Activated CD4-positive, alpha-beta T cell treated with anti-CD3 and anti-CD28 coated beads for 1 hour (primary cell): ENCODE measurements around the gene DCAF10.
"Not testable (repeated sequence)": the region's sequence is repeated elsewhere in the genome, so short reads cannot be mapped to it uniquely, and the experiment has no call there.

Experiments
- DNase-seq: peaks from one replicate; pipeline ENCODE4 v3.0.0-alpha.2; 2020

The DCAF10 gene

DNA sequence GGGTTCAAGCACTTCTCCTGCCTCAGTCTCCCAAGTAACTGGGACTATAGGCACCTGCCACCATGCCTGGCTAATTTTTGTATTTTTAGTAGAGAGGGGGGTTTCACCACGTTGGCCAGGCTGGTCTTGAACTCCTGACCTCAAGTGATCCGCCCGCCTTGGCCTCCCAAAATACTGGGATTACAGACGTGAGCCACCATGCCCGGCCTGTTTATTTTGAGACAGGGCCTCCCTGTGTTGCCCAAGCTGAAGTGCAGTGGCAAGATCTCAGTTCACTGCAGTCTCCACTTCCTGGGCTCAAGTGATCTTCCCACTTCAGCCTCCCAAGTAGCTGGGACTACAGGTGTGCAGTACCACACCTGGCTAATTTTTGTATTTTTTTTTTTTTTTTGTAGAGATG is 109.2 kb downstream of the DCAF10 start:
- DNase-seq: not testable (repeated sequence)

DNA sequence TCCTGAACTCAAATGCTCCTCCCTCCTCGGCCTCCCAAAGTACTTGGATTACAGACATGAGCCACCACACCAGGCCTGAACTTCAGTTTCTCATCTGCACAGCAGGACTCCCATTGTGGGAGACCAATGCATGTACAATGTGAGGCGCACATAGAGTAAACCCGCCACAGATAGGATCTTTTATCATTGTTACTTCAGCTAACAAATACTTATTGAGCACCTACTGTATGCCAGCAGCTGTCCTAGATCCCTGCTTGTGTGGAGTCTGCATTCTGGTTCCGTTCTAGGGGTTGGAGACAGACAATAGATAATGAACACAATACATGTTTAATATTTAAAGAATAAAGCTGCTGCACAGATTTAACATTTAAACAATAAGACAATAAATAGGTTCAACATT is 109.7 kb downstream of the DCAF10 start:
- DNase-seq: no peak

DNA sequence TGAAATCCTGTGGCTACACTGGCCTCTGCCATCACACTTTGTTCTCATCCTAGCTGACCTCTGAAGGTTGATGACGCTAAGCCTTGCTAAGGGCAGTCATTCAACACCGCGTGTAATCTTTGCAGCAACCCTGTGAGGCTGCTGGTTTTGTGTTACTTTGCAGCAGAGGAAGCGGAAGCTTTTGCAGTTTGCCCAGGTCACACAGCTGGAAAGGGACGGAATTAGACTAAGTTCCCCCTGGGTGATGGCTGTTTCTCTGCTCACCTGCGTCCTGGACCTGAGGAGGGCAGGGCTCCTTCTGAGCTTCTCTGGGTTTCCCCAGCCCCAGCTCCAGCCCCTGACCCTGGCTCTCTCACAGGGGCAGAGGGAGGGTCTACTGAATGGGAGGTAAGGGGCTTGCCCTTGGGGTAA is 110.7 kb downstream of the DCAF10 start:
- DNase-seq: no peak

DNA sequence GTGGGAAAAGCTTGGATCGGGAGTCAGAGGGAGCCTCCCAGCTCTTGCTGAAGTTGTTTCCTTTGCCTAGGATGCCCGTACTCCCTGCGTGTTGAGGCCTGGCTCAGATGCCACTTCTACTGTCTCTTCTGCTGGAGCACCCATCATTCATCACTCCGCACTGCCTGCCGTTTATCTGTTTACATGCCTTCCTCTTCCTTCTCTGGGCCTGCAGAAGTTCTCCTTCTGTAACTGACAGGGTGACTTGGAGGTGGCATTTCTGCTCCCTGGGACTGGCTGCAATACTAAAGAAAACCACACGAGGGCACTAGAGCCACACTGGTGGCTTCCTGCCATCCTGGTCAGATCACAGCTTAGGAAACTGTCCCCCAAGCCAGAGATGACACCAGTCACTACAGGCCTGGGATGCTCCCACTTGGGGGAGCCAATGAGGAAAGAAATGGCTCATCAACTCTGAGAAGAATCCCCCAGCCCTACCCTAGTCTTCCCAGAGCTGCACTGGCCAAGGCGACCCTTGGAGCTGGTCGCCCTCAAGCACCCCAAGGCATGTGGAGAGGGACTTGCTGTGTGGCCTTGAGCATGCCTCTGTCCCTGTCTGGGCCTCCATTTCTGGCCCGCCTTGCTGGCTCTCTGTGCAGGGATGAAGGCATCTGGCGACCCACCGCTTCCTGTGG is 113.0 kb downstream of the DCAF10 start:
- peak; percentile 65 for DNase-seq

DNA sequence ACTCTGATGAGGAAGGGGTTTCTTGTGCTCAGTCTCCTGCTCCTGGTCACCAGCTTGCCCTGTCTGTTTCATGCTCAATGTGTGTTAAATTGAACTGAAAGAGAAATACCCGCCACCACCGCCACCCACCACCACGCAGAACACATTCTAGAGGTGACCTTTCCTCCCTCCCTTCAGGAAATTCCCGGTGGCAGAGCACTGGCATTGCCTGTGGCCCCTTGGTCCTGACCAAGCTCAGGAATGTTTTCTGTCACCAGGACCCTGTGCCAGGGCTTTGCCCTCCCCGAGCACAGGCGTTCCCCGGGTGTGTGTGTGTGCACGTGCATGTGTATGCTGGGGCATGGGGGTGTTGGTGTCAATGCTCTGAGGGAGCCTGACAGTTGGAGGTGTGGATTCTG is 113.6 kb downstream of the DCAF10 start:
- no peak for DNase-seq

DNA sequence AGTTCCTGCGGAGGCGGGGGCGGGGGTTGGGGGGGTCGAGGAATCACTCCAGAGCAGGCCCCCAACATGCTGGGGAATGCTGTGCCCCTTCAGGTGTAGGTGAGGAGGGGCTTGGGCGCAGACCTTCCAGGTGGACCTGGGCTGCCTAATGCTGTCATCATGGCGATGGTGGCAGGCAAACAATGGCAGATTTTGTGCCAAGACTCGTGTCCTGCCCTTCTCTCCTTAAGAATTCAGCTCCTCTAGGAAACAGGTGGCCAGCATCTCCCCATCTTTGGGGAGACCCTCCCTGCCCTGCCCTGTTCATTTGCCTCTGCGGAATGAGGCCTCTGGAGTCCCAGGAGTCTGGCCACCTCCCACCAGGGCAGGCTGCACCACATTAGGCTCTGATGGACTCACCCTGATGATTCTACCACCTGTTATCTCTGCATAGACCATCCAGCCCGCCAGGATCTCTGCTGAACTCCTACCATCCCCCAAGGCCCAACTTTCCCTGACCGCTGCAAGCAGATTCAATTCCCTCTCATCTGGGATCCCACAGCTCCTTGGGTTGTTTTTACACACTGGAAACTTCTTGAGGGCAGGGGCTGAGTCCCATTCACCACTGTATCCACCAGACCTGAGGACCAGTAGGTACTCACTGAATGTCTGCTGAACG is 114.2 kb downstream of the DCAF10 start:
- DNase-seq: no peak

DNA sequence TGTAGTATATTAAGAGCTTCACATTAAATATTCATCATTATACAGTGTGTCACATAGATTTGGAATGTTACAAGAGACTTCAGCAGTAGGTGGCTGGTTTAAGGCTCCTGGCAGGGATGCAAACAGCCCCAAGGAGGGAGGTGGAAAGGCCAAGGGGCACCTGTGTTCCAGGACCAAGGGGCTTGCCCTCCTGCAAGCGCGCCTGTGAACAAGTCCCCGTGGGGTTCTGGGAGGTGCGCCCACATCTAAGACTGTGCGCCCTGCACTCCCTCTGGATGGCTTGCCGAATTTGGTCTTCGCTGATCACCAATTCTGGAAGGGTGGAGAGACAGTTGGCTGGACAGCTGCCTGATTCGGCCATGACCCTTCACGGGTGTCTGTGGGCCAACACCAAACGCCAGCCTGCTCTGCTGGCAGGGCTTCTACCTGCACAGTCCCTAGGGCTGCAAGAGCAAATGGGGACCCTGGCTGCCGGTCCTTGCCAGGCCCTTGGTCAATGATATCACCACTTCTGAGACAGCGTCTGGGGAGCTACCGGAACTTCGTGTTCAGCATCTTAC is 115.4 kb downstream of the DCAF10 start:
- no peak for DNase-seq

DNA sequence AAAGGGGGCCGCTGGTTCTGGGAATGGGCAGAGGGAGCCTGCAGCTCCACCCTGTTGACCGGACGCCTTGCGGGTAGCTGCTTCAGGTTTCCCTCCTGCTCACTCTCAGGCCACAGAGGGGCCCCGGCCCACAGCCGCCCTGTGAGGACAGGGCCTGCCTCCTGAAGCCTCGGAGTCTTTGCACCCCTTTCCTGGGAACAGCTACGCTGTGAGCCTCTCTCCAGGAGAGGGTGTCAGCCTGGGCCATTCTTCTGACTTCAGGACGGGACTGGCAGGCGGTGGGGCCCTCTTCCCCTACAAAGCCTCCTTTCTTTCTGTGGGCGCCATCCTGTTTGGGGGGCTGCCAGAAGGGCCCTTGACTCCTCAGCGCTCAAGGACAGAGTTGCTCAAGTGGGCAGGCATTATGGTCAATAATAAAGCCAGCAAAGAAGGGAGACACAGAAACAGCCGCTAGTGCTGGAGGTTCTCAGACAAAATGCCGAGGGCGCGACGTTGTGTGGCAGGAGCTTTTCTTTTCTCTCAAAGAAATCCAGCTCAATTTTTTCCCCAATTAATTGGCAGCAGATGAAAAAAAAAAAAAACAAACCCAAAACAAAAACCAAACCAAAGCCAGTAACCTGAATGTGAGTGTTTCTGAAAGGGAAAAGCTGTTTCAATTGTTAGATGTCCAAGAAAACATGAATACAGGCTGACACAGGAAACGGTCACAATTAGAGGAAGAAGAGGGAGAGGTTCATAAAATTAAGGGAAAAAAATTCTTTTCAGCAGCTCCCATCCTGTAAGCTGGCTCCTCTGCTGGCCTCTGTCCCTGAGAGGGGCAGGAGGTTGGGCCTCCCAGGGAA is 116.1 kb downstream of the DCAF10 start:
- no peak for DNase-seq
